Measurements from ENCODE around the gene CD22. TPM values are rescaled to one million over a fixed set of nuclear protein-coding genes. Genes with fewer than 3 reads are reported as not detected.

The CD22 gene
- polyA plus RNA-seq, 1 donor: 15.9 TPM

GRCh38 chr19:35314031-35314430, 15.0 kb upstream of the CD22 start:
- DNase-seq: no peak

- DNase-seq: no peak
Observed at GRCh38 chr19:35314858-35315470, 14.0 kb upstream of the CD22 start.

GRCh38 chr19:35315883-35316282, 13.1 kb upstream of the CD22 start:
- no peak for DNase-seq

GRCh38 chr19:35316560-35316959, 12.4 kb upstream of the CD22 start:
- no peak for DNase-seq

- no peak for DNase-seq
Observed at GRCh38 chr19:35317464-35318043, 11.4 kb upstream of the CD22 start.

- DNase-seq: no peak
Observed at GRCh38 chr19:35318679-35319448, 10.1 kb upstream of the CD22 start.

- no peak for DNase-seq
Observed at GRCh38 chr19:35320065-35320713, 8.8 kb upstream of the CD22 start.

- no peak for DNase-seq
Observed at GRCh38 chr19:35321291-35321690, 7.7 kb upstream of the CD22 start.

- DNase-seq: no peak
Observed at GRCh38 chr19:35322014-35322413, 7.0 kb upstream of the CD22 start.

- no peak for DNase-seq
Observed at GRCh38 chr19:35327642-35328041, 1.3 kb upstream of the CD22 start.

GRCh38 chr19:35329323-35329722, 336 bp downstream of the CD22 start:
- DNase-seq: no peak

GRCh38 chr19:35330475-35330874, 1.5 kb downstream of the CD22 start:
- no peak for DNase-seq

- DNase-seq: no peak
Observed at GRCh38 chr19:35331551-35332214, 2.7 kb downstream of the CD22 start.

- DNase-seq: no peak
Observed at GRCh38 chr19:35332817-35333216, 3.8 kb downstream of the CD22 start.

- DNase-seq: no peak
Observed at GRCh38 chr19:35334144-35334753, 5.3 kb downstream of the CD22 start.

GRCh38 chr19:35336166-35336955, 7.4 kb downstream of the CD22 start:
- DNase-seq: no peak

- no peak for DNase-seq
Observed at GRCh38 chr19:35337097-35337983, 8.4 kb downstream of the CD22 start.

GRCh38 chr19:35337984-35338296, 9.0 kb downstream of the CD22 start:
- DNase-seq: no peak

GRCh38 chr19:35340431-35340830, 11.4 kb downstream of the CD22 start:
- no peak for DNase-seq

- DNase-seq: no peak
Observed at GRCh38 chr19:35341006-35341405, 12.0 kb downstream of the CD22 start.

Measured in left kidney (tissue), 2 donors.